NCI-H446 treated with DMSO at 0.1 percent for 48 hours (cell line): ENCODE data around the gene SLIT1.

Experiments
- DNase-seq: peaks from one replicate; lab custom pipeline; 2025; lab: John Stamatoyannopoulos, UW

The SLIT1 gene

DNA sequence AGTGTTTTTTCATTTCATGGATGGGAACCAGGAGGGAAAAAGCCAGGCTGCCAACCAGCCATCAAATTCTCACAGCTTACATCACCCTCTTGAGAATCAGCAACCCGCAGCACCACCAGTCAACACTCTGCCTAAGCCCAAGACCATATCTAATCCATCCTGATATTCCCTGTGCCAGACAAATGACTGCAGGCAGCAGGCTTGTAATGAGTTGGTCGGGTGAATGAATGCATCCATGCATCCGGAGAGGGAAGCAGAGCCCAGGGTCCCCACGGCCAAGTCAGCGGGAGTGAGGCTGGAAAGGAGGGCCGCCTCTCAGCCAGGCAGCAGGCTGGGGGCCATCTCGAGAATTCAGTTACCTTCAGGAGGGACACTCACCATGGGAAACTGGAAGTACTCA is 46.9 kb downstream of the SLIT1 start:
- DNase-seq: no peak

DNA sequence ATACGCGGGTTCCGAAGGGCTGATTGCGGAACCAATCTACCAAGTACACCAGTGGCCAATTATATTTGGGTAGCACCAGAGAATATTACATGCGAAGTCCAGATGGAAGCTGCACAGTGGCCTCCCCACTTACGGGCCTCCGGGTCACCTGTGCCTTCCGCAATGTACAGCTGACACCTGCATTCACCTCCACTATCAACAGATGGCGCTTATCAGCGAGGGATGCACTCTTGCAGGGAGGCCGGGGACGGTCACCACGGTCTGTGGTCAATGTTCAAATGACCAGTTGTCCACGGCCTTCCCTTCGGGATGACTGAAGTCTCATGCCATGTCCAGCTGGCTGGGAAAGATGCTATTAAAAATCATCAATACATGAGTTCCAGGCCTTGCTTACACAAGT is 47.6 kb downstream of the SLIT1 start:
- DNase-seq: no peak

DNA sequence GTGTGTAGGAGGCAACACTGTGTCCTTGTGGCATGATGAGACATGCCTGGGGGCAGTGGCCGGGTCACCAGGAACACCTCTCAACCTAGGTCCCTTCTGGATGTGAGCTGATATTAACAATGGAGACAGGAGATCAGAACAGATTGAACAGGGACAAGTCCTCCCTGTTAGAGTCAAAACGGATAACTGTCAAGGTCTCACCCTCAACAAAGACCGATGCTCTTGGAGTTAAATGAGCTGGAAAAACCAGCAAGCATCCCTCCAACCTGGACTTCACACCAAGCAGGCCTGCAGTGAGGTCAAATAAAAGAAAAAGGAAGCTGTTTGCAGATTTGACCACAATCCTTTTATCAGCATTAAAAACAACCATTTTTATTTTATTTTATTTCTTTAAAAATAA is 49.0 kb downstream of the SLIT1 start:
- DNase-seq: no peak

DNA sequence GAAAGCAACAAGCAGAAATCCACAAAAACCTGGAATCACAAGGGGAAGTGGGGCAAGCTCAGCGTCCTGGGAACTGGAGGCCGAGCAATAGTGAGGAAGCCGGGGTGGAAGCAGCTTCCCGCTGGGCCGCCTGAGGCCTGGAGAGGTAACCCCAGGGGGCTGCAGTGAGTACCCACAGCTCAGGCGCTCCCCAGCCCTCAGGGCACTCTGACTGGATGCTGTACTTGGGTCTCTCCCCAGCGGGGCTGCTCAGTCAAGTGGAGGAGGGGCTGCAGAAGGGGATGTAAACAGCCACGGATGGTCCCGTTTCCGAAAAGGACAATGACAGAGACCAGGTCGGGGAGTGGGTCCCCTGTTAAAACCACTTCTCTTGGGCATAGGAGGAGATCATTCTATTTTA is 50.3 kb downstream of the SLIT1 start:
- DNase-seq: no peak

DNA sequence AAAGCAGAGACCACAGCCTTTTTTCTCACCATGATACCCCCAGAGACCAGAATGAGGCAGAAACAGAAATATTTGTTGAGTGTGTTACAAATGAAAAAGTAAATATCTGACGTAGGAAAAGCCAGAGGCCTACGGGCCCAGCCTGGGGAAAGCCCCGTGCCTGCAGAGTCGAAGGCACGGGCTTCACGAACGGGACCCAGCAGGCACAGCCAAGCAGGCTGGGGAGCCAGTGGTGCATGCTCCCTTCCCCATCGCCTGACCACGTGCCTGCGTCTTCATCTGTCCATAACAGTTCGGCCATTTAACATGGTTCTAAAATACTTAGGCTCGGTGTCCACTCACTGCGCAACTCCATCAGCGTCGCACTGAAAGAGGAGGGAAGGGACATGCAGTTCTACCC is 50.8 kb downstream of the SLIT1 start:
- no peak for DNase-seq

DNA sequence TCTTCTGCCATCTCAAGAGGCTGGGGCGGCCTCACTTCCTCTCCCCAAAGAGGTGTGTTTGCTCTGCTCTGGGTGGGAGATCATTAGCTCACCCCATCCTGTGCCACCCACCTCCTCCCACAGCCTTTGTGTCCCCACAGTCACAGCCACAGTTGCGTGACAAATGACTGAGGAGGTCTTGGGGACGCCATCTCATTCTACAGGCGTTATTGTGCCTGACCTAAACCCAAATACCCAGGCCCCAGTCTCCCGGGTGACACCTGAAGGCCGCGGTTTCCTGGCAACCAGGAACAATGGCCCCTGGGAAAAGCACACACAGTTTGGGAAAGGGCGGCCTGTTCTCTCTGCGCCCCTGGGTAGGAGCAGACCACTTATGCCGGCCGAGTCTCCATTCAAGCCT is 51.6 kb downstream of the SLIT1 start:
- no peak for DNase-seq

DNA sequence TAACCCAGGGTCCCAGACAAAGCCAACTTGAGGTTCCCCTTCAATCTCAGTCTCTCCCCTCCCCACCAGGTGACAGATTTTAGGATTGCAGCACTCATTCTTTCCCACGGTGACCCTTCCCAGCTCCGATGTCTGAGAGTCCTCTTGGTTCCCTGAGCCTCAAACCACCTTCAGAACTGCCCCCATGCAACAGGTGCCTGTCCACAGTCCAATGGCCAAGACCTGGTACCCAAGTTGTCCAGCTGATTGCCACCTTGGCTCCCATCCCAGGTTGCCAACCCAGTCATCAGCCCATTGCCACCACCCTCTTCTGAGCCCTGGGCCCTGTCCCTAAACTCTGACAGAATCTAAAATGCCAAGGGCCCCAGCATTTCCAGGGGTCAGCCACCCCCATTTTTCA is 53.5 kb downstream of the SLIT1 start:
- DNase-seq: no peak

DNA sequence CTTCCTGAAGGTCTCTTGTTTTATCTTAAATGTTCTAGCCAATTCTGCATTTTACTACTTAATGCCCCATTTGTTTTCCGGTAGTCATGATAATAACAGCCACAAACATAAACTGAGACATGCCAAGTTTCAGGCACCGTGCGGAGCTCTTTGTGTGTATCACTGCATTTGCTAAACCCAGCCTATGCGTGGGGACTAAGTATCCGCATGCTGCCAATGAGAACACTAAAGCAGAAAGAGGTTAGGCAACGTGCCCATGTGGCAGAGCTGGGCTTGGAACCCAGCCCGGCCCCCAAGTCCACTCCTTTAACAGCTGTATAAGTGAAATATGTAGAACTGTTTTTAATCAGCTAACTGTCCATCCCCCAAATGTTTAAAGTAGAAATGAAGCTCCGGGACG is 54.1 kb downstream of the SLIT1 start:
- no peak for DNase-seq

DNA sequence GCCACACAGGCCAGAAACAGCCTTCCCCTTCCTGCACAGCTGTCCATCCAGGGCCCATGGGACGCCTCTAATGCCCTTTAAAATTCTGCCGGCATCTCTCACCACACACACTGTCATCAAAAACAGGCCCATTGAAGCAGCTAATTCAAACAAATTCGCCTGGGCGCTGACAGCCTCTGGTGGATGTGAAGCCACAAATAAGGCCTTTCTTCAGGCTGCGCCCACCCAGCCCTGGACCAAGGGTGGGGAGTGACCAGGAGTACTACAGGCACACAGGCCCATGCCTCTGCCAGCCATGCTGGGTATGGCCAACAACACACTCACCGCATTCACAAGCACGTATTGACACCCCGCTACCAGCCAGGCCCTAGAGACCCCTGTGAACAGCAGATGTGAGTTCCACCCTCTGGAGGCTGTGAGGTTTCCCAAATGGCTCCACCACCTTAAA is 54.6 kb downstream of the SLIT1 start:
- DNase-seq: no peak

DNA sequence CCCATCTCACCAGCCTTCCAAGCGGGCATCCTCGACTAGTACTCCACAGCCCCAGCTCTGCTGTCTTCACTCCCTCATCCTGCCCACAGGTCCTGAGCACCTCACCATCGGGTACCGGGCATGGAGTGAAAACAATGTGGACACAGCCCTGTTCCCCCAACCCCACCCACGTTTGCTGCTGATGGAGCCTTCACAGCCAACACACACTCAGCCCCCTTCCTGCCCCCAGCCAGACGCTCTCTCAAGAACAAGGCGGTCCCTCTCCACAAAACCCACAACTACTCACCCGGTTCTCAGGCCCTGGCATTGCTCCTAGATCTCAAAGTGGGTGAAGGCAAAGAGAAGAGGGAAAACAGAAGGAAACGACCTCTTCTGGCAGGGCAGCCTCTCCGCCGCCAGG is 56.1 kb downstream of the SLIT1 start:
- no peak for DNase-seq

DNA sequence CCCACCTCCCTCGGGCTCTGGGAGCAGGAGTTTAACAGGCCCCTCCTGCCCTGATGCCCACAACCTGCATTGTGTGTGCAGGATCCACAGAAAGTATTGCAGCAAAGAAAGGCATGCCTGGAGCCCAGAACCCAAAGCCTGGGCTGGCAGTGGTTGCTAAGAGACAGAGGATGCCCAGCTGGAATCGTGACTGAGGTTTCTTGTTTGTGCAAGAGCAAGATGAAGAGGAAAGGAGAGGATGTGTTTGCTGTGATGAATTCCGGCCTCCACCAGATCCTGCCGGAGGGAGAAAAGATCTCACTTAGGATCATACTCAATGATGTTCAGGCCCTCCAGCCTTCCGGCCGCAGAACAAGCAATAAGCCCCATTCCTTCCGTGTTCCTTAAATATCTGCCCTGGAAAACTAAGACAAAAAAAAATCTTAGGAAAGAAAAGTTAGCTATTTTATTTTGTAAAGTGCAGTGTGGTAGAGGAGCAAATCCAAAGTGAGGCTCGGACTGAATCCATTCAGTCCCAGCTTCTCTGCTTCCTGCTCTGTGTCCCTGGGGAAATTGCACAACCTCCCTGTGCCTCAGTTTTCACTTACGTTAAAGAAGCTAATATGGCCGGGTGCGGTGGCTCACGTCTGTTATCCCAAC is 57.1 kb downstream of the SLIT1 start:
- DNase-seq: no peak

DNA sequence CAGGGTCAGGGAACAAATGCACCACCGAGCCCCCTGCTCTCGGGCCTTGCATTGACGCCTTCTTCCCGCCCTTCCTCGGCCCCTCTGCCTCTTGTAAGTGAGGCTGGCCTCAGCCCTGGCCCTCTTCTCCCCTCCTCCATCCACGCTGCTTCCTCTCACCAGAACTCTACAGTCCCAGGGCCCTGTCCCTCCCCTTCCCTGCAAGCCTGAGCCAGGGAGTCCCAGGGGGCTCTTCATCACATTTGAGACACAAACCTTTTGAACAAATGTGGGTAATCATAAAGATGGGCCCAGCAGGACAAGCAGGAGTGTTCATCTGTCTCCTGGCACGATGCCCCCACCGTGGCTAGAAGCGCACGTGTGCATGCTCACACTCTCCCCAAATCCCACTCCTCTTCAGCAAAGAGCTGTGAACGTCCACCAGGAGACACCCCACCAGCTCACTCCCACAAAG is 57.7 kb downstream of the SLIT1 start:
- no peak for DNase-seq

DNA sequence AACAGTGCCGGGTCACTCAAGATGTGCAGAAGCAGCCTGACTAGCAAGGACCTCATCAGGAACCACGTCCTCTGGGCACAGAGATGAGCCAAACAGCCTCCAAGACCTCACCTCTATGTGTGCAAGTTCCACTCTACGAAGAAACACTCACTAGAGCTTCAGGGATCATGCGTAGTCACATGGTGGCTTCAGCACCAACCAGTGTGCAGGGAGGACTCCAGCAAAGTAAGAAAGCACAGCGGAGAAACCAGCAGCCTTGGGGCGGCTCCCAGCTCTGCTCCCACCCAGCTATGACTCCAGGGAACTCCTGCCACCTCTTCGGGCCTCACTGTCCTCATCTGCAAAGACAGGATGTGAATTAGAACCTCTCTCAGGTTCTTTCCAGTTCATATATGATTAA is 58.2 kb downstream of the SLIT1 start:
- no peak for DNase-seq

DNA sequence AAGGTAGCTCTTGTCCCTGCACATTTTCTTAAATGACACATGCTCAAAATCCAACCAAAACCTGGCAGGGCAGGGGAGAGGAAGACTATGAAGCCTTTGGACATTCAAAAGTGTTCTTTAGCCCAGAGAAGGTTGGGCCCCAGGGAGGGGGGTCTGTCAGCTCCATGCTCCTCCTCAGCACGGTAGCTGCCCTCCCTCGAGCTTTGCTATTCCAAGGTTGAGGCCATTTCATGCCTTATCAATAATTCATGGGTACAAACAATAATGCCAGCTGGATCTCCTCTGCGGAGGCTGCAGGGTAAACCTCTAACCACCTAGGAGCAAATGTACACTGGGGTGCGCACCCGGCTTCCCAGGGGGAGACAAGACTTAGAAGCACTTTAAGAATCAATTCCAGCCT is 61.5 kb downstream of the SLIT1 start:
- DNase-seq: no peak

DNA sequence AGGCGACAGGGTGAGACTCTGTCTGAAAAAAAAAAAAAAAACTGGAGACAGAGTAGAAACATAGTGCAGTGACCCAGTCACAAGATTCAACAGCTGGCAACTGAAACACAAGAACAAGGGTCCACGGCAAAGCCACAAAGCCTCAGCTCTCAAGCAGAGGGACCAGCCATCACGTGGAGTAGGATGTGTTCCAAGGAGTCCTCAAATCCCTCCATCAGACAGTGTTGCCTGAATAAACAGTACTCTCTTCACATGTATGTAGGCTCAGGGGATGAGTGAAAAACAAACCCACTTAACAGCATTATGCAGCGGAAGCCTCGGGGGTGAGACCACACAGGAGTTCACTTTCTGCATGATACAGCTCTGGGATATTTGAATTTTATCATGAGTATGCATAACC is 62.0 kb downstream of the SLIT1 start:
- no peak for DNase-seq

DNA sequence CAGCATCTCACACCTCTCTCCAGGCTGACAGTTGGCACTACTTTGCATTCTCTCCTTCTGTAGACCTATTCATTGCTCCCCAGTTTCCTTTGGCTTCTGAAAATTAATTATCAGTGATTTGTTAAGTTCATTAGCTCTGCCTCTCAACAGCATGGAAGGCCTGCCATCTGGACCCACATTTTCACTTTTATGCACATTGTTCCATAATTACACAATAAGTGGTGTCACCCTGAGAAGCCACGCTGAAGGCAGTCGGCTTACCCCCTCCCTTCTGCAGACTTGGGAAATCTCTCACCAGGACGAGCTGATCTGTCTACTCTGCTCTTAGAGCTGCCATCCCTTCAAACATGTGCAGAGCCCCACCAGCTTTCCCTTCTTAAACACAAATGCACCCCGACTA is 64.7 kb downstream of the SLIT1 start:
- no peak for DNase-seq

DNA sequence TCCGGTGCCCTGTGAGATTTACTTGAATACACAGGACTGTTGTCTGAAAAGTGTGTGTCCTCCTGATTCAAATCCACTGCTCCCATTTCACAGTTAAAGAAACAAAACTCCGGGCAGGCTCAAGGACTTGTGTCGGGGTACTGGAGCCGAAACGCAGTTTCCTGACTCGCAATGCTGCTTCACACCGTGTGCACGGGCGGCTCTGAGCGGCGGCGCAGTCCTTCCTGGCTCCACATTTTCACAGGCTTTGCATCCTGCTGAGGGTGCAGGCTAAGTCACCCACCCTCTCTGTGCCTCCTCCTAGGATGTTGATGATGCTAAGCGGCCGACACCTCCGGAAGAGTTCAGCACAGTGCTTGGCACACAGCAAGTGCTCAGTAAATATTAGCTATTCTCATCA is 65.4 kb downstream of the SLIT1 start:
- no peak for DNase-seq

DNA sequence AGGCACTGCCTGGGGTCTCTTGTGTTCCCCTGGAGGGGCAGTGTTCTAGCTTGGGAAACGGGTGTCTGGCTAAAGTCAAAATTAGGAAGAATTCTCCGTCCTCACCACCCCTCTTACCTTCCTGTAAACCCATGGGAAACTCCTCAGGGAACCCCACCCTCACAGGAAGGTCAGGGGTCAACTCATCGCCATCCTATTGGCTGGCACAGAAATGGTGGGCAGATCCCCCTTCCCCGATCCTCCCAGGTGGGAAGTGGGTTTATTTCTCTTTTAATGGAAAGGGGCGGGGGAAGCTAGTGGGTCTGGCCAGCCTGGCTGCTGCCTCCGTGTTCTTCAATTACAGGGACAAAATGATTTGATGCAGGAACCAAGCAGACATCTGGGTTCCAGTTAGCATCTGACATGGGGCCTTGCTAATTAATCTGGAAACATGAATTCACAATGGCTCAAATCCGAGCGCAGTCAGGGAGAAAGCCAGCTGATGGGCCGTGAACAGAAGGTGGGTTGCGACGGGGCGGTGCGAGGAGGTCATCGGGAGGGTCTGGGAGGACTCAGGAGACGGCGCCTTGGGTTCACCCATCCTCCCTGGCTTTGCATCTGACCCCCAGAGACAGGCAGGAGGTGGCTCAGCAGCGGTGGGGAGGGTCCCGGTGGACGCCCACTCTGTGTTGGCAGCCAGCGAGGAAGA is 66.6 kb downstream of the SLIT1 start:
- DNase-seq: no peak

DNA sequence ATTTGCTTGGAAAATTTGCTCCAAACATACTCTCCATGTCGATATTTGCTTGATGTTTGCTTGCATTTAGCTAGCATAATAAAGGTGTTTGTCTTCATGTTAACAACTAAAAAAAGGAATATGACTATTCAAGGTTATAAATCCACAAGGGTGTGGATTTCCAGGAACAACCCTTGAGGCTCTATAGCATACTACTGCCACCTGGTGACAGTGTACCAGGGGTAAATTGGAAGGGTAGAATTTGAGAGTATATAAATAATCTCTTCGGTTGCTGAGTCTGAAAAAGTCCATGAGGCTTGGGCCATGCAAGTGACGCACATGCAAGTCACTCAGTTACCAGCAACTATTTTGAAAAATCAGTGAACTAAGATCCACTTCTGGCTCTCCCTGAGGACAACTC is 68.4 kb downstream of the SLIT1 start:
- no peak for DNase-seq

DNA sequence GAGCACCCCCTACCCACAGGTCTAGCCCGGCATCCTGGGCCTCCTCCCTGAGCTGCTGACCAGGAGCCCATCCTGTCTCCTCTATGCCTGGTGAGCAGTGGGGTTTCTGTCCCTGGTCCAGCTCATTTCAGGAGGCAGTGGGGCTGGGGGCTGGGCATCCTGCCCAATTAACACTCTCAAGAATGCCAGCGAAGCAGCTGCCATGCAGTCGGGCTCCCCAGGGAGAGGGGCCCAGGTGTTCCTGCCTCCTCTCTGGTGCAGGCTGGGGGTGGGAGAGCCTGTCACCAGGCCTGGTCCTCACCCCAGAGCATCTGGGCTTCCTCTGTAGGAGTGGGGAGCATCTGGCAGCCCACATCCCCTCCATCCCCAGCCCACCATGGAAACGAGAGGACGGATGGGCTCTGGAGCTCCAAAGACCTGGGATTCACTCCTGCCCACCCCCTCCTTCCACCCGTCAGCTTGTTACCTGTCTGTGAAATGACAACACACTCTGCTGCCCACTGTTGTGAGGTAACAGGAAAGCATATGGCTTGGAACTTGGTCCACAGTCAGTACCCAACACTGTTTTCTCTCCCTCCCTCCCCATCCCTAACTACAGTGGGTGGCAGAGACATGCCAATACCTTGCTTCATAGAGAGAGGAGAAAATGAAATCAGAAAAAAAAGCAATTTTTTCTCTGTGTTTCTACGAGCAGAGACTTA is 69.1 kb downstream of the SLIT1 start:
- no peak for DNase-seq

DNA sequence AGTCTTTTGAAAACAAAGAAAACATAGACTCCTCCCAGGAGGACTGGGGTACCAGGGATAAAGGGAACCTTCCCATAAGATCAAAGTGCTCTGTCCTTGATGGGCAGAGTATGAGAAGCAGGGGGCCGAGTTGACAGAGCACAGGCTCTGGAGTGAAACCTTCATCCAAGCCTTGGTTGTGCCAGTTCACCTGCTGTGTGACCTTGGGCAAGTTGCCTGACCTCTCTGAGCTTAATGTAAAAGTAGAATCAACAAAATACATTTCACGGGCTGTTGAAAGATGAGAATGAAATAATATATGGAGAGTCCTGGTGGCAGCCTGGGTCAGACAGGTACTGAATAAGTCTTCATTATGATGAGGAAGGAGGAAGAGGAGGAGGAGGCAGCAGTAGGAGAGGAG is 69.9 kb downstream of the SLIT1 start:
- DNase-seq: no peak

DNA sequence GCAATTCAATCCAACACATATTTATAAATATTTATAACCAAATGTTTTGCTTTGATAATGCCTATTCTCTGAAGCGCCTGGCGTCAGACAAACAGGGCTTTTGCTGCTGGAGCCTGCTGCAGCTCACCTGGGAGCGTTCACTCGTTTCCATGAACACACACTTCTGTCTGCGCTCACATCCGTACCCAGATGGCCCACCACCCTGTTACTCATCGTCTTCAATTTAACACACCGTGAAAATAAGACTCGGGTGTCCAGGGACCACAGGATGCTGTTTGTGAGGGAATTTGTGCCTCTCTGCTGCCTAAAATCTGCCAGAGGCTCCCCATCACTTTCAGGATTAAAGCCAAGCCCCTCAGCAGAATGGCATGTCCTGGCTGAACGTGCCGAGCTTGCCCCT is 74.1 kb downstream of the SLIT1 start:
- no peak for DNase-seq

DNA sequence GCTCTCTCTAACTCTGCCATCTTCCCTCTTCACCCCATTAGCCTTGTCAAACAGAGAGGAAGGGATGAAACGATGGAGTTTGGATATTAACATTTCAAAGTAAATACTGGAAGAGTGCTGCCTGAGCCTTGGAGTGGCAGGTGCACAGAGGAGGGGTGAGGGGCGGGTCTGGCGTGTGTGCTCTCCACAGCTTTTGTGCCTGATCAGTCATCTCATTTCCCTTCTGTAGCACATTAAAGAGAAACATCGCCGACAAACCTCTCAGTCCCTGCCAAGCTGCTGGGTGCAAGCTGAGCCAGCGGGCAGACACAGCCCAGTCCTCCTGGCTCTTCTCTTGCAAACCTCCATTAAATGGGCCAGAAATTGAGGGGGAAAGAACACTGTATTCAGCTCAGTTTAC is 76.2 kb downstream of the SLIT1 start:
- DNase-seq: no peak

DNA sequence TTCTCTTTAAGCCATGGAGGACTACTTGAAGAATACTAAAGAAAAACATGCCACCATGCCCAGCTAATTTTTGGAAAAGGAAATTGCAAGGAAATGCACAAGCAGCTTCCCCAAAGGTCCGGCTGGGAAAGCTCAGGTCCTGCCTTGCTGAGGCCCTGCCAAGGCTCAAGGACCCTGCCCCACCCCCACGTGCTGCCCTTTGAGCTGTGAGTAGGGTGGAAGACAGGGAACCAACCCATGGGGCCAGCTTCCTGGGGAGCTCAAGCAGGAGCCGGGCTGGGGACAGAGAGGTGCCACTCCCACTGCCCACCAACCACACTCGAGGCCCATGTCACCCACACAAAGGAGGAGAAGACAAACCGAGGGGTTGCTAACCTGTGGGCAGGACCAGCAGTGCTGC is 78.2 kb downstream of the SLIT1 start:
- no peak for DNase-seq
